Upper lobe of right lung (tissue), 1 donor: ENCODE data around the gene NUMB. TPM values are rescaled to one million over a fixed set of nuclear protein-coding genes. Genes with fewer than 3 reads are reported as not detected.

Experiments
- ATAC-seq: fragments of 200-7000 bp; cut with Tn5 transposase; one replicate; pipeline ENCODE4 v1.9.1; 2020; ENCODE audit warnings: mild to moderate bottlenecking, moderate library complexity
- DNase-seq: peaks from one replicate; pipeline ENCODE4 v3.0.0-alpha.2; 2020
- H3K27ac ChIP-seq: fragments of 200-600 bp; one replicate; pipeline ENCODE4 v1.8.0; 2022
- H3K27me3 ChIP-seq: fragments of 200-600 bp; one replicate; pipeline ENCODE4 v1.8.0; 2022; ENCODE audit warnings: mild to moderate bottlenecking
- H3K36me3 ChIP-seq: fragments of 200-600 bp; one replicate; pipeline ENCODE4 v1.8.0; 2022
- H3K4me1 ChIP-seq: fragments of 200-600 bp; one replicate; pipeline ENCODE4 v1.8.0; 2022
- H3K4me3 ChIP-seq: fragments of 200-600 bp; one replicate; pipeline ENCODE4 v1.8.0; 2022; ENCODE audit warnings: mild to moderate bottlenecking
- H3K9me3 ChIP-seq: fragments of 200-600 bp; one replicate; pipeline ENCODE4 v1.8.0; 2022
- intact Hi-C: fragments of 100-400 bp; cut with DNase I; formaldehyde crosslinking; loops from one replicate; pipeline ENCODE4 v1.11.0; 2022
- total RNA-seq: library from RNA; stranded (reverse); fragmentation: NEBNext Ultra II Directional; extraction: Animal tissue kit (Norgen Biotek cat#: 25700); gene quantifications from one replicate; pipeline ENCODE4 v1.2.1, GENCODE V29; 2021
- TF ChIP-seq, protein P1 (sequence below): fragments of 200-600 bp; IDR thresholded peaks from one replicate; pipeline ENCODE4 v1.8.0; 2022; ENCODE audit warnings: antibody characterized with exemption
- donor health status: DM: no; HTN: yes; CAD: no; lungs with severe emphysema.

NUMB gene
- total RNA-seq, 1 donor from 2014 or later: 139 TPM

DNA sequence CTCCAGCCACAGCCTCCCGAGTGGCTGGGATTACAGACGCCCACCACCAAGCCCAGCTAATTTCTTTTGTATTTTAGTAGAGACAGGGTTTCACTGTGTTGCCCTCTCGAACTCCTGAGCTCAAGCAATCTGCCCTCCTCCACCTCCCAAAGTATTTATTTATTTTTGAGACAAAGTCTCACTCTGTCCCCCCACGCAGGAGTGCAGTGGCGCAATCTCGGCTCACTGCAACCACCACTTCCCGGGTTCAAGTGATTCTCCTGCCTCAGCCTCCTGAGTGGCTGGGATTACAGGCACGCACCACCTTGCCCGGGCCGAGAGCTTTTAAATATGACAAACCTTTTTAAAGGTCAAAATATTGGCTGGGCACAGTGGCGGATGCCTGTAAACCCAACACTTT lies 14.6 kb downstream of the NUMB start:
- intact Hi-C loops: no loop called here
- no peaks in the 10 kb centered on the region for H3K27me3 ChIP-seq
- no peaks in the 10 kb centered on the region for H3K36me3 ChIP-seq
- no peak overlapping the region for H3K27ac ChIP-seq
- no peak overlapping the region for H3K4me3 ChIP-seq
- H3K4me1 ChIP-seq: peaks cover 5% of the 10 kb centered on the region
- TF ChIP-seq, protein P1, sequence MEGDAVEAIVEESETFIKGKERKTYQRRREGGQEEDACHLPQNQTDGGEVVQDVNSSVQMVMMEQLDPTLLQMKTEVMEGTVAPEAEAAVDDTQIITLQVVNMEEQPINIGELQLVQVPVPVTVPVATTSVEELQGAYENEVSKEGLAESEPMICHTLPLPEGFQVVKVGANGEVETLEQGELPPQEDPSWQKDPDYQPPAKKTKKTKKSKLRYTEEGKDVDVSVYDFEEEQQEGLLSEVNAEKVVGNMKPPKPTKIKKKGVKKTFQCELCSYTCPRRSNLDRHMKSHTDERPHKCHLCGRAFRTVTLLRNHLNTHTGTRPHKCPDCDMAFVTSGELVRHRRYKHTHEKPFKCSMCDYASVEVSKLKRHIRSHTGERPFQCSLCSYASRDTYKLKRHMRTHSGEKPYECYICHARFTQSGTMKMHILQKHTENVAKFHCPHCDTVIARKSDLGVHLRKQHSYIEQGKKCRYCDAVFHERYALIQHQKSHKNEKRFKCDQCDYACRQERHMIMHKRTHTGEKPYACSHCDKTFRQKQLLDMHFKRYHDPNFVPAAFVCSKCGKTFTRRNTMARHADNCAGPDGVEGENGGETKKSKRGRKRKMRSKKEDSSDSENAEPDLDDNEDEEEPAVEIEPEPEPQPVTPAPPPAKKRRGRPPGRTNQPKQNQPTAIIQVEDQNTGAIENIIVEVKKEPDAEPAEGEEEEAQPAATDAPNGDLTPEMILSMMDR: no peak
- ATAC-seq (no peak), DNase-seq (peak; percentile 37)
- no peaks in the 10 kb centered on the region for H3K9me3 ChIP-seq

DNA sequence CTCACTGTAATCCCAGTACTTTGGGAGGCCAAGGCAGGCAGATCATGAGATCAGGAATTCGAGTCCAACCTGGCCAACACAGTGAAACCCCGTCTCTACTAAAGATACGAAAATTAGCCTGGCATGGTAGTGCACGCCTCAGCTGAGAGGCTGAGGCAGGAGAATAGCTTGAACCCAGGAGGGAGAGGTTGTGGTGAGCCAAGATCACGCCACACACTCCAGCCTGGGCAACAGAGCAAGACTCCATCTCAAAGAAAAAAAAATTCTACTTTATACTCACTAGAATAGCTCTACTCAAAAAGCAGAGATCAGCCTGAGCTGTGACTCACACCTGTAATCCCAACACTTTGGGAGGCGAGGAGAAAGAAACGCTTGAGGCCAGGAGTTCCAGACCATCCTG lies 17.1 kb downstream of the NUMB start:
- H3K9me3 ChIP-seq: no peaks in the 10 kb centered on the region
- peaks cover 5% of the 10 kb centered on the region for H3K4me1 ChIP-seq
- intact Hi-C loops: no loop called here
- TF ChIP-seq, protein P1: no peak
- no peaks in the 10 kb centered on the region for H3K36me3 ChIP-seq
- no peaks in the 10 kb centered on the region for H3K27me3 ChIP-seq
- ATAC-seq: no peak
- no peak for DNase-seq
- H3K27ac ChIP-seq: no peak overlapping the region
- no peak overlapping the region for H3K4me3 ChIP-seq

DNA sequence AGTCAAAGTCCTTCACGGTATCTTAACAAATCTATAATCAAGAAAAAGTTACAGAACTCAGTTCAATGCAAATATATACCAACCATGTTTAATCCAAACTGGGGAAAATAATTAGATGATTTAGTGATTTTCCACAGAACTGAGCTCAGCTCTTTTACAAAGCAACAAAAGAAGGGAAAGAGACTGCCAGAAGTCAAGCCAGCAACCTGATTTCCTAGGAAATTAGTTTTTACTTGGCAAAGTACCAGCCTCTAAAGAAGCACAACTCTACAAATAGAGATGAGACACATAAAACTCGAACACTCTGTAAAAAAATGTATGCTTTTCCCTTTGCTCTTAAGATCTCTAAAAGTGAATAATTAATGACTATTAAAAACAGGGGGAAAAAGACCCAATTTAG lies 19.4 kb downstream of the NUMB start:
- no peaks in the 10 kb centered on the region for H3K36me3 ChIP-seq
- no peak overlapping the region for H3K27ac ChIP-seq
- DNase-seq: no peak
- TF ChIP-seq, protein P1: no peak
- no peaks in the 10 kb centered on the region for H3K9me3 ChIP-seq
- no peak for ATAC-seq
- no peaks in the 10 kb centered on the region for H3K27me3 ChIP-seq
- peaks cover 5% of the 10 kb centered on the region for H3K4me1 ChIP-seq
- intact Hi-C loops: no loop called here
- no peak overlapping the region for H3K4me3 ChIP-seq

DNA sequence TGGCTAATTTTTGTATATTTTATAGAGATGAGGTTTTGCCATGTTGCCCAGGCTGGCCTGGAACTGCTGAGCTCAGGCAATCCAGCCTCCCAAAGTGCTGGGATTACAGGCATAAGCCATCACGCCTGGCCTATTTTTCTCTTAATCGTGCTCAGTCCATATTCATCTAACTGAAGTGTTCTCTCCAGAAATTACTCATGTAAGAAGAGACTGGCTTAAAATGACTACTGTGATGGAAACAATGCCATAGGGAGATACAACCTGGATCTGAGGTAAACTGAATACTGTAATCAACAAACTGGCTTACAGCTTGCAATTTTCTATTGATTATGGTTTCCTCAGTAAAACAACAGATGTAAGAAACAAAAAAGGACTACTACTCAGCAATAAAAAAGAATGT lies 21.1 kb downstream of the NUMB start:
- TF ChIP-seq, protein P1: no peak
- Histone ChIP-seq H3K27me3 (no peaks in the 10 kb centered on the region), H3K27ac (no peak overlapping the region), H3K9me3 (no peaks in the 10 kb centered on the region), H3K4me1 (peaks cover 5% of the 10 kb centered on the region), H3K36me3 (no peaks in the 10 kb centered on the region), H3K4me3 (no peak overlapping the region)
- ATAC-seq (no peak), DNase-seq (no peak)
- intact Hi-C loops: no loop called here

DNA sequence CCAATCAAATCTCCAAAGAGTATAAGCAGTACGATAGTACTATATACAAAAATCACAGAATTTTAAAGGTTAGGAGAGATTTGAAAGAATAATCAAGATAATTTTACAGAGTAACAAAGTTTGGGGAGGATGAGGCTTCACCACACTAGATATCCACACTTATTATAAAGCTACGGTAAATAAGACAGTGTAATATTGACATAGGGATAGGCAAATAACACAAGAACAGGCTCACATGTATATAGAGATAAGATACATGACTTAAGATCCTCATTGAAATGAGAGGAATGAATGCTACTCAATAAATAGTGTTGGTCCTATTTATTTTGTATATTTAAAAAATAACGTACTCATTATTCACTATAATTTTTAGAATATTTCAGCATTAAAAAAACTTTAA lies 26.2 kb downstream of the NUMB start:
- ATAC-seq (no peak), DNase-seq (no peak)
- Histone ChIP-seq H3K27me3 (no peaks in the 10 kb centered on the region), H3K4me1 (peaks cover 10% of the 10 kb centered on the region), H3K36me3 (no peaks in the 10 kb centered on the region), H3K9me3 (no peaks in the 10 kb centered on the region), H3K4me3 (no peak overlapping the region), H3K27ac (no peak overlapping the region)
- intact Hi-C loops: no loop called here
- TF ChIP-seq, protein P1: no peak

DNA sequence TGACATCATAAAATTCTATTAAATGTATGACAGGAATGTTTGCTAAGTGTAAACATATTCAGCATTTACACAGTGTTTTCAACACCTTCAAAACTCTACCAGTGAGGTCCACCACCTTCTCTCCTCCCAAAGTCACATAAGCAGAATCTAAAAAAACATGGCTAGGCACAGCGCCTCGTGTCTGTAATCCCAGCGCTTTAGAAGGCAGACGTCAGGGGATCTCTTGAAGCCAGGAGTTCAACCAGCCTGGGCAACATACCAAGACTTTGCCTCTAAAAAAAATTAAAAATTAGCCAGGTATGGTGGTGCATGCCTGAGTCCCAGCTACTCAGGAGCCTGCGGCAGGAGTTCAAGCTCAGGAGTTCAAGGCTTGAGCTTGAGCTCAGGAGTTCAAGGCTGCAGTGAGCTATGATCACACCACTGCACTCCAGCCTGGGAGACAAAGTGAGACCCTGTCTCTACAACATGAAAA lies 30.0 kb downstream of the NUMB start:
- no peaks in the 10 kb centered on the region for H3K9me3 ChIP-seq
- no peaks in the 10 kb centered on the region for H3K27me3 ChIP-seq
- TF ChIP-seq, protein P1: no peak
- intact Hi-C loops: no loop called here
- H3K4me3 ChIP-seq: no peak overlapping the region
- DNase-seq (peak; percentile 57), ATAC-seq (peak; percentile 89)
- H3K27ac ChIP-seq: no peak overlapping the region
- H3K4me1 ChIP-seq: peaks cover 29% of the 10 kb centered on the region
- no peaks in the 10 kb centered on the region for H3K36me3 ChIP-seq
